CD4-positive, alpha-beta T cell treated with Interleukin-1 beta for 1 hour (primary cell): ENCODE data around the gene CAVIN2.

Source experiments
- DNase-seq, 2 donors: peaks; one replicate each; pipeline ENCODE4 v3.0.0-alpha.2; 2020 to 2022

Gene CAVIN2, protein sequence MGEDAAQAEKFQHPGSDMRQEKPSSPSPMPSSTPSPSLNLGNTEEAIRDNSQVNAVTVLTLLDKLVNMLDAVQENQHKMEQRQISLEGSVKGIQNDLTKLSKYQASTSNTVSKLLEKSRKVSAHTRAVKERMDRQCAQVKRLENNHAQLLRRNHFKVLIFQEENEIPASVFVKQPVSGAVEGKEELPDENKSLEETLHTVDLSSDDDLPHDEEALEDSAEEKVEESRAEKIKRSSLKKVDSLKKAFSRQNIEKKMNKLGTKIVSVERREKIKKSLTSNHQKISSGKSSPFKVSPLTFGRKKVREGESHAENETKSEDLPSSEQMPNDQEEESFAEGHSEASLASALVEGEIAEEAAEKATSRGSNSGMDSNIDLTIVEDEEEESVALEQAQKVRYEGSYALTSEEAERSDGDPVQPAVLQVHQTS

DNA sequence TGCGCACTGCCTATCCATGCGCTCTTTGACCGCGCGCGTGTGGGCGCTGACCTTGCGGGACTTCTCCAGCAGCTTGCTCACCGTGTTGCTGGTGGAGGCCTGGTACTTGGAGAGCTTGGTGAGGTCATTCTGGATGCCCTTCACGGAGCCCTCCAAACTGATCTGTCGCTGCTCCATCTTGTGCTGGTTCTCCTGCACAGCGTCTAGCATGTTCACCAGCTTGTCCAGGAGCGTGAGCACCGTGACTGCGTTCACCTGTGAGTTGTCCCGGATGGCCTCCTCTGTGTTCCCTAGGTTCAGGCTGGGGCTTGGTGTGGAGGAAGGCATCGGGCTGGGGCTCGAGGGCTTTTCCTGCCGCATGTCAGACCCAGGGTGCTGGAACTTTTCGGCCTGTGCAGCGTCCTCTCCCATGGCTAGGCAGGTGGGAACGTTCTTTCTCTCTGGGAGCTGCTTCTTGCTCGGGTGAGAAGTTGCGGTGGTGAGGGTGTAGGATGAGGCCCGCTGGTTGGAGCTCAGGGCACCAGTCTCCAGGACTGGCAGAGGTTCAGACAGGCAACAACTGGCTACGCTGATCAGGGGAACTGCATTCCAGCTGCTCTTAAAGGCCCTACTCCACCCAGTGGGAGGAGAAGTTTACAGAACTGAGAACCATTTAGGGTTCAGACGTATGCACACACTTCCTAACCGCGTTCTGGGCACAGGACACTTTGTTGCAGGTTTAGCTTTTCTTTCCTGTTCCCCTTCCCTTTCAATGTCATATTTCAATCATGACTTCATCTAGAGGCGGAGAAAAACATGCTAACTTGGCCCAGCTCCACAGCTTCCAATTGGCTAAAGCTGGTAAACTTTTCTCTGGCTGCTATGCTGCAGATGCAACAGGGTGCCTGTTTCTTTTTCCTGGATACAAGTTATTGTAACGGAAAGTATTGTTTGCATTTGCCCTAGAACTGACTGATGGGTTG is at the start of gene CAVIN2:
TSS of gene CAVIN2 (minus strand) at position 574 of the 962 bp plus-strand sequence. CDS start at position 411, 163 bp downstream.
- DNase-seq: peak in 1 of 2 donors; percentile 3

DNA sequence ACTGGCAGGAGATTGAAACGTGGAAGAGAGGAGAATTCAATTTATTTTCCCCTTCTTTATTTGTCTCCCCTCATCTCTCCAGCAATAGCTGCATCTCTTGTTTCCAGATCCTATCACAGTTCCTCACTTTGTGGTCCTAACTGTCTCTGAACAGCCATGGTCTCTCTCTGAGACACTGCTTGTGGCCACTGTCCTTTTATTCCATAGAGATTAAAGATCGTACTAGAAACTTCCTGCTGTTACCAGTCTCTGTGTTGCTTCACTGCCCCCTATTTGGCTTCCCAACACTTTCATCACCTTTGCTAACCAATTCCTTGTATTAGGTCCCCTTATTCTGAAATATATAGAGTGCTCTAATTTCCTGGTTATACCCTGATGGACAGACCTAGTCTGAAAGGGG is 48.9 kb upstream of the CAVIN2 start:
- DNase-seq: no peak

DNA sequence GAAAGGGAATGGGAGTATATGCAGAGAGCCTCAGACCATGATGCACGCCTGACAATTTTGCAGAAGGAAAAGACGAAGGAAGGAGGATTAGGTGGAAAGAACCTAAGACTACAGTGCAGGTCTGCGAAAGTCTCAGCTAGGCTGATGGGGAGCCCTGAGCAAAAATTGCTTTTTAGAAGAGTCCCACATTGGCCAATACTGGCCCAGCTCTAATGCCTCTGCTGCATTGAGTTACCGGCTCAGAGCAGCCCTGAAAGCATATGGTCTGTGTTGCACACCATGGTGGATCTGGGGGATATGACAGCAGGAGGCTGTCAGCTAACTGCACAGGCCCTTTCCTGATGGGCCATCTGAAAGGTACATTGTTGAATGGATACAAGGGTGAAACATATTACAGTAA is 48.3 kb upstream of the CAVIN2 start:
- no peak for DNase-seq

DNA sequence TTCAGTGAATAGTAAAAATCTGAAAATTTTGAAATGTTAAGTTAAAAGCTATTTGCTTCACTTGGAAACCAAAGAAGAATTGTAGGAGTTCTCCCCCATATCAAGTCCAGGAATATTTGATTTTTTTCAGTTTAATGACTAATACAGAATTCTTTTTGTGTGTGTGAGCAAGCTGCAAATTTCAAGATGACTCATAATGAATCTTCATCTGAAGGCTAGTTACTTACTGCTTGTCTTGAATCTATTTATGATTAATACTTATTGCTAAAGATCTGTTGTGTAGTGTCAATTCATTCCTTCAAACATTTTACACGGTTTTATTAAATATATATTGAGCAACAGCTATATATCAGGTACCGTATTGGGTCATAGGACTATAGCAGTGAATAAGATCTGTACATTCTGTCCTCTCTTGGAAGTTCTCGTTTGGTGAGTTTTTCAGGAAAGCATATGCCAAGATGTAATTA is 47.8 kb upstream of the CAVIN2 start:
- no peak for DNase-seq

DNA sequence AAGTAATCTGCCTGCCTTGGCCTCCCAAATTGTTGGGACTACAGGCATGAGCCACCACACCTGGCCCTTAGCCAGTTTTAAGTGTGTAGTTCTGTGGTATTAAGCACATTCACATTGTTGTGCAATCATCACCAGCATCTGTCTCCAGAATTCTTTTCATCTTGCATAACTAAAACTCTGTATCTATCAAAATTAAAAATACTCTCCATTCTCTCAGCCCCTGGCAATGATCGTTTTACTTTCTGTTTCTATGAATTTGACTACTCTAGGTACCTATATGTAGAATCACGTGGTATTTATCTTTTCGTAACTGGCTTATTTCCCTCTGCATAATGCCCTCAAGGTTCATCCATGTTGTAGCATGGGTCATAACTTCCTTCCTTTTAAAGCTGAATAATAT is 45.5 kb upstream of the CAVIN2 start:
- no peak for DNase-seq

DNA sequence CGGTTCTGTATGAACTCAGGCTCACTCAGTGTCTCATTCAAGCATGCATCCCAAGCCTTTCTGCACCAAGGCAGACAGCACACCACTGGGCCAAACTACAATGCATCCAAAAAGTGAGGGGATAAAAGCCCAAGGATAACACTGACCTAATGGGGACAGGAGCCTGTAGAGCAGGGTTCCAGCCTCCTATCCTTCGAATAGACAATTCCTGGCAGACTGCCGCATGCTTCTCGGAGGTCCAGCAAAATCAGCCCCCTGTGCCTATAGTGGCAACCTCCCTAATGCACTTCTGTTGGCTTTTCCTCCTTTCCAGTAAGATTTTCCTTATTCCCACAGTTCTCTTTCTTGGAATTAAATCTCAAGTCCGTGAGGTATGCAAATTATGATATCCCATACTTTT is 44.8 kb upstream of the CAVIN2 start:
- DNase-seq: no peak

DNA sequence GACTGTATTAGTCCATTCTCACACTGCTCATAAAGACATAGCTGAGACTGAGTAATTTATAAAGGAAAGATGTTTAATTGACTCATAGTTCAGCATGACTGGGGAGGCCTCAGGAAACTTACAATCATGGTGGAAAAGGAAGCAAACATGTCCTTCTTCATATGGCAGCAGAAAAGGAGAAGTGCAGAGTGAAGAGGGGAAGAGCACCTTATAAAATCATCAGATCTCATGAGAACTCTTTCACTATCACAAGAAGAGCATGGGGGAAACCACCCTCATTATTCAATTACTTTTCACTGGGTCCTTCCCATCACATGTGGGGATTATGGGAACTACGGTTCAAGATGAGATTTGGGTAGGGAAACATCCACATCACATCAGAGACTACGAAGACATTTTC is 43.0 kb upstream of the CAVIN2 start:
- no peak for DNase-seq

DNA sequence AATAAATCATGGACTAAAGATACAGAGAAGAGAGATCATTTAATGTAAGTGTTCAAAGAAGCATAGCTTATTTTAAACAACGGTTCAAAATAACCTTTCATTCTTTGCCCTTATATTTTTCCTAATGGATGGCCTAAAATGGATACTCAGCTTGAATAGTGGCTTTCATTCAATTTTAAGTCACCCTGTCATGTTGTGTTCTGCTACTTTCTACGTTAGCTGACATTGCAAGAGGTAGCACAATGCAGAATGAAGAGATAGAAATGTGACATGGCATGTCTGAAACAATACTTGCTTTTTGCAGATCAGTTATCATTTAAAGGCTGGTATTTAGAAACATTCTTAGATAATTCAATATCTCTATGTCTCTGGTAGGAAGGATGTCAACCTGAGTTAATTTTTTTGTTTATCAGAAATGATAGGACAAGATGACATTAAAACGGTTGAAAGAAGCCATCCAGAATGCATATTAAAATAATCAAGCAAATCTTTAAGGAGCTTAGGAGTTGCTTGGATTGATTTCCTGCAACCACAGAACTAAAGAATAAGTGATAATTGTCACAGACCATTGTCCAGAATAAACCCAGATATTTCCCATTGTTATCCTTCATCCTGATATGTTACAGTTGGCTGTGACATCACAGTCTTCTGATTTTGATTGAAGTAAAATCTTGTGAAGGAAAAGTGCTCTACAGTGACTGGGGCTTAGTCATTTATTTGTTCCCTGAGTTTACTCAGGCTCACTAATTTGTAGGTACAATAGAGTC is 41.7 kb upstream of the CAVIN2 start:
- no peak for DNase-seq

DNA sequence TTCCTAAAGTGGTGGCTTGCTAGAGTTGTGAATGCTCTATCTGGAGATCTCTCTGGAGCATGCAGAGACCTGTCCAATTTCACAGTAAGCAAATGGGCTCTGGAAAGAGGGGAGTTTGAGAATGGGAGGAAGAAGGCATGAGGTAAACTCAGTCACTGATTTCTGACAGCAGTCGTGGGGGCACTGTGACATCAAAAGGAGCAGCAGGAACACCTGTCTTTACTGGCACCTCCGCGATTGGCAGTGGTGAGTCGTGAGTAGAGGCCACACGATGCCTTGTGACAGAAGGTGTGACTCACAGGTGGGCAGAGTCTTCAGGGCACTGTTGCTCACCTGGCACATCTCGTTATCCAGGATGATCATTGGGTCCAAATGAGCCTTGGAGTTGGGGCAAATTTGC is 38.8 kb upstream of the CAVIN2 start:
- DNase-seq: no peak

DNA sequence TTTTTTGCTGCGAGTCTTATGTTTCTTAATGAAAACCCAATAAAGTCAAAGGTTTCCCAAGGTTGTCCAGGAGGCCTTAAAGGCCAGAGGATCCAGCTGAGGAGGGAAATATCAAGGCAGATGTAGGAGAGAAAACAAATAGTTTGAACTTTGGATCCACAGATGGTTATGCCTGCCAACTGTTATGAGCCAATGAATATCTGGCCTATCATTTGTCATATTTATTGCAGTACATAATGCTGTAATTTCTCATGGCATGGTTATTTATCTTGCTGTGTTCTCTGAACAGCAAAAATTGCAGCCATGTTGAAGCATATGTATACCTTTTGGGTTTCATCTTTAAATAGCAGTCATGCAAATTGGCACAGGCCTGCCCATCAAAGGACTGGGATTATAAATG is 38.2 kb upstream of the CAVIN2 start:
- DNase-seq: no peak

DNA sequence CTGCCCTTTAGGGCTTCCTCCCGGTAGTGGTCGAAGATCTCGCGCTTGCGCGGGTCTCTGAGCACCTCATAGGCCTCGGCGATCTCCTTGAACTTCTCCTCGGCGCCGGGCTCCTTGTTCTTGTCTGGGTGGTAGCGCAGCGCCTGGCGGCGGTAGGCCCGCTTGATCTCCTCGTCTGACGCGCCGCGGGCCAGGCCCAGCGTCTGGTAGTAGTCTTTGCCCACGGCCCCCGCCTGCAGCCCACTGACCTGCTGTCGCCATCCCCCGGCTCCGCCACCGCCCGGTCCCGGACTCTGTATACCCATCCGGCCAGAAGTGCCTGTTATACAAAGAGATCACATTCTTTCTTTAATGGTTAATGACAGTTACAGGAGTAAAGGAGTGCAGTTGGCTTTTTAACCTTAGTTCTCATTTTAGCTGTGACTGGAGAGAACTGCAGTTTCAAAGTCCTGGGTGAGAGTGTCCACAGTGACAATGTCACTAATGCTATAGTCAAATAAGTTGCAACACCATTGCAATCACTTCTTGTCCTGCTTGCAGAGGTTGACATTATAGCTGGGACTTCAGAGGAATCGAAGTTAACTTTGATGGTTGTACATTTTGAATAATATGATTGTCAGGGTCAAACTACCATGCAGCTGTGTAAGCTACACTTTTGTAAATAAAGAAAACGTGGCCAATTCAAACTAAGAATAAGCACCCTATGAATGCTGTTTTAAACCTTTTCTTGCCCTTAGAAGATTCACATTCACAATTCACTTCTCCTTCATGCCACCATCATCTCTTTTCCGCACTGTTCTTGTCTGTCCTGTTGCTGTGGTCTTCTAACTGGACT is 35.3 kb upstream of the CAVIN2 start:
- DNase-seq: no peak

DNA sequence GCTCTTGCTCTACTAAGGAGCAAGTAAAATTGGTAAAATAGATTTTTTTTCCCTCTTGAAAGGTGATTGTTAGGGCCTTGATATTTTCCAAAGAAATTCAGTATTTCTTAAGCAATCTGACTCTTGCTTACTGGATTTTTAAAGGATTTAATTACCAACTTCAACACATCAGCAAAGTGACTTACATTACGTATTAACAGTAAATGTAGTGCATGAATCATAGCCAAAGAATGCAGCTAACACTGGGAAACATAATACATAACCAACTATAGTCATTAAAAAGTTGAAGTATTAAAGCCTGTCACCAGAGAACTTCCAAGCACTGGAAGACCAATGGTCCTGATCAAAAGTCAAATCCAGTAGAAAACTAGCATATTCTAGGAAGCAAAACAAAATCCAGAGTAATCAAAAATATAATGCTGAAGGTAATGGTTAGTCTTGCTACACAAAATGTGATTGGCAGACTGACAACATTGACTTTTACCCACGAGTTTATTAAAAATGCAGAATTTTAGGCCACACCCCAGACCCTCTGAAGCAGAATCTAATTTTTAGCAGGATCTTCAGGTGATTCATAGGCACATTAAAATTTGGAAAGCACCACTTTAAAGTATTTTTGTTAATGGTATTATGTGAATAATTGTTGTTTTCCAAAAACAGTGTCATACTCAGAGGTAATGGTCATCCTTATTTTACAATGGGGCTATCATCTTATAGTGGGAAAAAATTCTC is 31.8 kb upstream of the CAVIN2 start:
- DNase-seq: no peak

DNA sequence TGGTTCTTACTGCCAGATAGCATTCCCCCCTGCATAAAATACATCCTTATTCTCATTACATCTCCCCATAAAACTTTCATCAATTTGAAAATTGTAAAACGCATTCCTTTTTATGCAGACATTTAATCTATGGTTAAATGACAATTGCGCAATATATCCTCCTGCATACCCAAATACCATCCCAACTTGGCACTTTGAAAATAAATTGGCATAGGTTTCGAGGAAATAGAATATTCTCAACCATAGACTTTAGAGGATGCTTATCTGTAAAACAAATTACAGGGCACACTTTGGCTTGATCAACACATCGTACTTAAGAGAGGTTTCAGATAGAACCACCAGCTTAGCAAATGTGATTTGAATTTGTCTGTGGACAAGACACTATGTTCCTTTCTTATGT is 31.0 kb upstream of the CAVIN2 start:
- DNase-seq: no peak

DNA sequence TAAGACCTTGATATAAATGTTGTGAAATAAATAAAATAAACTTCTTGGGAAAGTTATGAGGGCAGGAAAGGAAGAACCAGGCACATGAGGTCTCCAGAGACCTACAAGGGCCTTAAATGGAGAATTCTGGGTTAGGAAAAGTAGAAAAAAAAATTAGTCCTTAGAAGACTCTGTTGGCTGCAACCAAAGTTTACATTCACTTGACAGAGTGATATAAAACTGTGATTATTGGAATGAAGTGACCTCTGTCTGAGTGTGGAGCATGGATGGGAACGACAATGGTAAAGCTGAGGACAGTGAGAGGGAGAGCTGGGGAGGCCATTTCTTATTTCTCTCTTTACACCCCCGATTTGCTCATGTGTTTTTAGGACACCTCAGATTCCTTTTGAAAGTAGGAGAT is 29.0 kb upstream of the CAVIN2 start:
- no peak for DNase-seq

DNA sequence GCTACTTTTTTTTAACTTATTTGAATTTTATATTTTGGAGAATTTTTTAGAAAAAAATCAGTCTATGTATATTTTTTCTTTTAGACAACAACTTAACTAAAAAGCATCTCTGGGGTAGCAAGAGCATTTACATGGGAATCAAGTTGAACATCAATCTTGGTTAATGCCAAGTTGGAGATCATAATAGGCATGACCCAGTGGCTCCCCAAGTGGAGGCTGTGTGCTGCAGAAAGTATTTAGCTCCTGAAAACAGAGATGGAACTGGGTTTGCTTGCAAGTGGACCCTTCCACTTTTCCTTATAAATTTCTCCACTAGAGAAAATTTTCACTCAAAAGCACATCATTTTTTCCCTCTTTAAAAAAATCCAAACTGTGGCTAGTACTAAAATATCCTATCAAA is 23.9 kb upstream of the CAVIN2 start:
- DNase-seq: no peak

DNA sequence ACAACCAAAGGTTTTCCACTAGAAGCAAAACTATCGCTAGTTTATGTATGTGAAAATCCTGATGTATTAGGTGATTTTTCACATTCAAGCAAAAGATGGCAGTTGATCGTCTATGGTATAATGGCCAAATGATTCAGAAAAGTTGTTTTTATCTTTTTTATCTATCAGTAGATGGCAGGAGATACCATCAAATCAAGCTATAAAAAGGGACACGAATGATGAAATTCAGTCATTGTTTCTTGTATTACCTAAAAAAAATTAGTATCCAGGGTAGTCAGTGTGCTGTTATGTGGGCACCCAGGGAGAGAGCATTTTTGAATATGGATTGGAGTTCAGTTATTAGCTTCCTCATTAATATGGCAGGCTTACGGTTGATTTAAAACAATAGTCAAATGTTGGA is 22.9 kb upstream of the CAVIN2 start:
- no peak for DNase-seq

DNA sequence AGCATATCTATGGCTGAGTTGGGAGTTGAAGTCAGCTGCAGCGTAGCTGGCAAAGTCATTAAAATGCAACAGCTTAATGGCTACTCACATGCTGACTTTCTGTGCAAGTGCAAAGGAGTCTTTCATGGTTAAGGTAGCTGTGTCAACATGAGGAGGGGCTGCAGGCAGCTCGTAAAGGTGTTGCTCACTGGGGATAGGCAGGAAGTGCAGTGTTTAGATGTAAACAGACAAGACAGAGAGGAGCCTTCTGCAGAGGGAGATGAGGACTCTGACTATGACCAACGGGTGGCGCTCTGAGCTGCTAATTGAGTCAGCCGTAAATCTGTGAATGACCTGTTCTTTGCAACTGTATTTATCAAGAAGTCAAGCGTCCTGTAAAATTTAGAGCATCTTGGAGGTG is 22.3 kb upstream of the CAVIN2 start:
- DNase-seq: no peak

DNA sequence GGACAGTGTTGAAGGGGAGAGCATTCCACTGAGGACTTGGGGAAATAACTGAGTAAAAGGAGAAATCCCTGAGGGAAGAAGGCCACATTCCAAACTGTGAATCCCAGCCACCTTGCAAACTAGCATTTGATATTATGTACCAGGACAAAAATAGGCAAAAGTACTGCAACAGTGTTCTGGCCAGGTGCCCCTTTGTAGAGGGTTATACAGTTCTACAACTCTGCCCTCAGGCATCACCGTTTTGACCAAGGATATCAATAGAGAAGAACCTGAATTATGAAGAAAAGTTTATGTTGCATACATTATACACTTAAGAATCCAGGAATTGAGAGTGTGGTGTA is 20.6 kb upstream of the CAVIN2 start:
- no peak for DNase-seq

DNA sequence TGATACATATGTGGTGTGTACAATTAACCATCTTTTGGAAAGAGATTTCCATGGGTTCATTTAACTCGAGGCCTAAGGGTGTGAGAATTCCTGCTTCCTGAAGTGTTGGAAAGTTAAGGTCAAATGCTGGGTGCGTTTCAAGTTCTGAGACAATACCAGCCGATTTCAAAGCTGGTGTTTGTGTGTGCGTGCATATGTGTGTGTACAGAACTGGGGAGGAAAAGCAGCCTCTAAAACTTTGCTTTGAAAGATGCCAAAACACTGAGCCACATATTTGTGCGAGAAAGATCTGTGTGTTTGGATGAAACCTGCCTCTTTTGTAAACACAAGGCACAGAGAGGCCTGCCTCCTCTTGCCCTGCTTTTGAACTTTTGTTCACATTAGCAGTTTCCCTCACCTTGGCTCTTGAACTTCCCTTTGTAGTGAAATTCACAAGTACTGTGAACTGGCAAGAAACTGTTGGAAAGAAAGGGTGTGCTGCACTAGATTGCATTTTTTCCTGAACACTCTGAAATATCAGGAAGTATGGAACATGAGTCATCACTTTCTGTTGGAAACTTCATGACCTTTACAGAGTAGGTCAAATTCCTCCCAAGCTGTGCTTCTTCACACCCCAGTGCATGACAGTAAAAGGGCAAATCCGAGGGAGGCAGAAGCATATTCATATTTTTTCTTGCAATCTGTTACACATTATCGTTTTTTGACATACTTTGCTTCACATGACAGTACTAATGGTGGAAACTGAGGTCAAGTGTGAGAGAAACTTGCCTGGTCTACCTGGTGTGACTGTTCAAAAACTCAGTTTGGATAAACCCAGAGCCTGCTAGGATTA is 20.0 kb upstream of the CAVIN2 start:
- no peak for DNase-seq

DNA sequence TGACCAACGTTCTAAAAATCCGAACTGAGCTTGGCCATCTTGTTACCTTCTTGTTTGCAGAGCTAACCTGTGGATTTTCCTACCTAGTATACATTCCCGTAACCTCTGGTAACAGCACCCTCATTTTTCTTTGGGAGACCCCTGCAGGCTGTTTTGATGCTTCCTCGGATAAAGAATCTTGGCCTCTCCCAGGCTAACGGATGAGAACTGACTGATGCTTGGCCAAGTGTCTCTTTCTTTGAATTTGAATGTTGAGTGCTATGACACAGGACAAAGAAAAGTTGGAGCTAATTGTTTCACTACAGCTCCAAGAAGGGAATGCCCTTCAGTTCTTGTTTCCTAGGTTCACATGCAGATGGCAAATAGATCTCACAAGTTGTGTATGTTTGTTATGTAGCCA is 19.3 kb upstream of the CAVIN2 start:
- no peak for DNase-seq
